Fibroblast of lung (primary cell): ENCODE measurements around the gene SGCA. TPM values are rescaled to one million over a fixed set of nuclear protein-coding genes. Genes with fewer than 3 reads are reported as not detected.

Experiments
- DNase-seq, 2 donors: peaks; one replicate each; pipeline versions ENCODE4 v3.0.0 to v3.0.0-alpha.2; 2010; ENCODE audit warnings: low read depth in 2 of 2
- H2AFZ ChIP-seq: 2 replicates; pipeline ENCODE4 v1.5.1; 2012; ENCODE audit warnings: low read length, control low read depth, inconsistent platforms
- H3K27ac ChIP-seq: 2 replicates; pipeline ENCODE4 v1.5.1; 2011; ENCODE audit warnings: low read length, control low read depth; ENCODE audit not compliant: insufficient read depth
- H3K27me3 ChIP-seq: 2 replicates; pipeline ENCODE4 v1.5.1; 2011; ENCODE audit warnings: mild to moderate bottlenecking, low read length; ENCODE audit not compliant: control insufficient read depth, insufficient read depth
- H3K36me3 ChIP-seq: 2 replicates; pipeline ENCODE4 v1.5.1; 2011; ENCODE audit warnings: low read length; ENCODE audit not compliant: control insufficient read depth, insufficient read depth
- H3K4me1 ChIP-seq: 2 replicates; pipeline ENCODE4 v1.5.1; 2011; ENCODE audit warnings: low read length; ENCODE audit not compliant: control insufficient read depth, insufficient read depth; ENCODE audit errors: extremely low read depth
- H3K4me2 ChIP-seq: 2 replicates; pipeline ENCODE4 v1.5.1; 2011; ENCODE audit warnings: low read length, control low read depth; ENCODE audit not compliant: insufficient read depth; ENCODE audit errors: extremely low read depth
- H3K4me3 ChIP-seq, 4 experiments: fragments of 200-600 bp in 1 of 4; sonication (generic) in 1 of 4; replicated peaks in 1 of 4; 2 replicates each; pipeline ENCODE4 v1.5.1; 2011 to 2016; ENCODE audit warnings: low read length in 4 of 4, low read depth in 3 of 4, mild to moderate bottlenecking in 3 of 4, control low read depth in 2 of 4, inconsistent platforms in 1 of 4, mixed read lengths in 1 of 4; ENCODE audit not compliant: insufficient read depth in 1 of 4; ENCODE audit errors: control extremely low read depth in 1 of 4
- H3K79me2 ChIP-seq: 2 replicates; pipeline ENCODE4 v1.5.1; 2012; ENCODE audit warnings: mild to moderate bottlenecking, low read length, inconsistent platforms; ENCODE audit not compliant: control insufficient read depth, insufficient read depth
- H3K9ac ChIP-seq: 2 replicates; pipeline ENCODE4 v1.5.1; 2011; ENCODE audit warnings: mild to moderate bottlenecking, low read length, control low read depth; ENCODE audit not compliant: insufficient read depth
- H3K9me3 ChIP-seq: 2 replicates; pipeline ENCODE4 v1.5.1; 2012; ENCODE audit warnings: low read depth, low read length; ENCODE audit not compliant: control insufficient read depth, insufficient read depth
- H4K20me1 ChIP-seq: 2 replicates; pipeline ENCODE4 v1.5.1; 2011; ENCODE audit warnings: low read length; ENCODE audit not compliant: control insufficient read depth, insufficient read depth; ENCODE audit errors: extremely low read depth
- EZH2 ChIP-seq: IDR thresholded peaks from 2 replicates; pipeline ENCODE4 v1.5.1; 2012; ENCODE audit warnings: low read length, control low read depth, mild to moderate bottlenecking; ENCODE audit errors: missing control alignments
- polyA plus RNA-seq, 2 donors: library from polyadenylated mRNA; depleted of rRNA in 1 of 2; stranded (reverse) in 1 of 2; unstranded in 1 of 2; fragments of >200 nt; gene quantifications; 2 replicates each; pipeline ENCODE4 v1.2.1, GENCODE V29; 2011 to 2012; ENCODE audit warnings: missing spikeins in 1 of 2
- total RNA-seq: library from RNA; depleted of rRNA; stranded (reverse); fragments of >200 nt; gene quantifications from 2 replicates; pipeline ENCODE4 v1.2.1, GENCODE V29; 2014
- TF ChIP-seq, protein P1 (sequence below), 2 donors: IDR thresholded peaks in 1 of 2; conservative IDR thresholded peaks in 1 of 2; 1 replicate in 1 of 2; 2 replicates in 1 of 2; pipeline ENCODE4 v1.5.1; 2011 to 2012; ENCODE audit warnings: low read length in 2 of 2, control low read depth in 1 of 2, inconsistent platforms in 1 of 2, low read depth in 1 of 2, mild to moderate bottlenecking in 1 of 2

SGCA gene
- total and polyA plus RNA-seq, 2 donors (not counting 1 experiment from before 2014, with no cell fraction given): 1.6 to 4.3 TPM

DNA sequence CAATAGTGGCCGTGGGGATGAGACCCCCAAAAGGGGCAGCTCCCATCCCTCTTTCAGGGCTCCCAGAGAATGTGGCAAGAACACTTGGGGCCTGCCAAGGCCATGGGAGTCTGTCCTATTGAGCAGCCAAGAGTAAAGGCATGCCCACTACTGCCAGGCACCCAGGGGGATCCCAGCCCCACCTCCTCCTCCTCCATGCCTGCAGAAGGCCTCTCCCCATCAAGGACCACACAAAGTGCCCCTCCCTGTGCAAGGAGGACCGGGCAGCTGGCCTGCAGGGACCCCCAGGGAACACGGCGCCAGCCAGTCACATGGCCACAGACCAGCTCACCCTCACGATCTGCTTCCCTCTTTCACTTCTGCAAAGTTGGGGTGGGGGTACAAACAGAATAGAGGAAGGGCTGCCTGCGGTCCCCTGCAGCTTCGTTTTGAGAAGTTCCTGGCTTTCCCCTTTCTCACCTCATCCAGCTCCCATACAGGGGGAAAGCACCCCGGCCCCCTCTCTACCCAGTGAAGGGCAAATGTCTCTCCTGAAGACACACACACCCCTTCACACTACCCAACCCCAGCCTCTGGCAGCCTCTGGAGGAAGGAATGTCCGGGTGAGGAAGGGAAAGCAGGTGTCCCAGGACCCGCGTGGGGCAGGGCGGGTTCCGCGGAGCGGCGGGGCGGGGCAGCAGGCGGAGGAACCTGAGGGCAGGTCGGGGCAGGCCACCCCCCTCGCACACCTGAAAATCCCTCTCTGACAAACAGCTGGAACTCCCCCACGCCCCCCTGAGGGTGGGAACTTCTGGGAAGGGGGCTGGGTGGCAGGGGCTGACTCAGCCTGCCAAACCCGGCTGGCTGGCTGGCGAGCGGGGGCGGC lies 17.3 kb upstream of the SGCA start:
- Histone ChIP-seq H3K9me3 (no peaks in the 10 kb centered on the region), H4K20me1 (no peaks in the 10 kb centered on the region), H3K4me3 (peak overlapping the region; percentile 72 to 84 (median 79)), H3K36me3 (peaks cover 9% of the 10 kb centered on the region), H2AFZ (no peak overlapping the region), H3K4me1 (peaks cover 26% of the 10 kb centered on the region), H3K79me2 (peaks cover 70% of the 10 kb centered on the region), H3K4me2 (peak overlapping the region; percentile 98), H3K27me3 (no peaks in the 10 kb centered on the region), H3K9ac (peak overlapping the region; percentile 65), H3K27ac (peak overlapping the region; percentile 60)
- peak in 1 of 2 donors; percentile 53 for DNase-seq
- no peak for TF ChIP-seq EZH2
- TF ChIP-seq, protein P1, sequence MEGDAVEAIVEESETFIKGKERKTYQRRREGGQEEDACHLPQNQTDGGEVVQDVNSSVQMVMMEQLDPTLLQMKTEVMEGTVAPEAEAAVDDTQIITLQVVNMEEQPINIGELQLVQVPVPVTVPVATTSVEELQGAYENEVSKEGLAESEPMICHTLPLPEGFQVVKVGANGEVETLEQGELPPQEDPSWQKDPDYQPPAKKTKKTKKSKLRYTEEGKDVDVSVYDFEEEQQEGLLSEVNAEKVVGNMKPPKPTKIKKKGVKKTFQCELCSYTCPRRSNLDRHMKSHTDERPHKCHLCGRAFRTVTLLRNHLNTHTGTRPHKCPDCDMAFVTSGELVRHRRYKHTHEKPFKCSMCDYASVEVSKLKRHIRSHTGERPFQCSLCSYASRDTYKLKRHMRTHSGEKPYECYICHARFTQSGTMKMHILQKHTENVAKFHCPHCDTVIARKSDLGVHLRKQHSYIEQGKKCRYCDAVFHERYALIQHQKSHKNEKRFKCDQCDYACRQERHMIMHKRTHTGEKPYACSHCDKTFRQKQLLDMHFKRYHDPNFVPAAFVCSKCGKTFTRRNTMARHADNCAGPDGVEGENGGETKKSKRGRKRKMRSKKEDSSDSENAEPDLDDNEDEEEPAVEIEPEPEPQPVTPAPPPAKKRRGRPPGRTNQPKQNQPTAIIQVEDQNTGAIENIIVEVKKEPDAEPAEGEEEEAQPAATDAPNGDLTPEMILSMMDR (conservative IDR thresholded peaks at IDR 0.05 in 1 of 2, IDR thresholded peaks at IDR 0.05 in 1 of 2; ENCODE audit: low read depth in 1 of 2, low read length in 2 of 2): peak; percentile 9 to 31

GRCh38 chr17:50149091-50149416 lies 16.8 kb upstream of the SGCA start:
- Histone ChIP-seq H3K79me2 (peaks cover 64% of the 10 kb centered on the region), H2AFZ (no peak overlapping the region), H3K4me1 (peaks cover 28% of the 10 kb centered on the region), H3K36me3 (peaks cover 7% of the 10 kb centered on the region), H3K9me3 (no peaks in the 10 kb centered on the region), H4K20me1 (no peaks in the 10 kb centered on the region), H3K4me2 (peak overlapping the region; percentile 85), H3K27me3 (no peaks in the 10 kb centered on the region), H3K4me3 (peak overlapping the region; percentile 59 to 90 (median 81)), H3K27ac (peak overlapping the region; percentile 79), H3K9ac (peak overlapping the region; percentile 83)
- TF ChIP-seq, protein P1 (conservative IDR thresholded peaks at IDR 0.05 in 1 of 2, IDR thresholded peaks at IDR 0.05 in 1 of 2; ENCODE audit: low read depth in 1 of 2, low read length in 2 of 2): no peak
- TF ChIP-seq EZH2: no peak
- DNase-seq: no peak

DNA sequence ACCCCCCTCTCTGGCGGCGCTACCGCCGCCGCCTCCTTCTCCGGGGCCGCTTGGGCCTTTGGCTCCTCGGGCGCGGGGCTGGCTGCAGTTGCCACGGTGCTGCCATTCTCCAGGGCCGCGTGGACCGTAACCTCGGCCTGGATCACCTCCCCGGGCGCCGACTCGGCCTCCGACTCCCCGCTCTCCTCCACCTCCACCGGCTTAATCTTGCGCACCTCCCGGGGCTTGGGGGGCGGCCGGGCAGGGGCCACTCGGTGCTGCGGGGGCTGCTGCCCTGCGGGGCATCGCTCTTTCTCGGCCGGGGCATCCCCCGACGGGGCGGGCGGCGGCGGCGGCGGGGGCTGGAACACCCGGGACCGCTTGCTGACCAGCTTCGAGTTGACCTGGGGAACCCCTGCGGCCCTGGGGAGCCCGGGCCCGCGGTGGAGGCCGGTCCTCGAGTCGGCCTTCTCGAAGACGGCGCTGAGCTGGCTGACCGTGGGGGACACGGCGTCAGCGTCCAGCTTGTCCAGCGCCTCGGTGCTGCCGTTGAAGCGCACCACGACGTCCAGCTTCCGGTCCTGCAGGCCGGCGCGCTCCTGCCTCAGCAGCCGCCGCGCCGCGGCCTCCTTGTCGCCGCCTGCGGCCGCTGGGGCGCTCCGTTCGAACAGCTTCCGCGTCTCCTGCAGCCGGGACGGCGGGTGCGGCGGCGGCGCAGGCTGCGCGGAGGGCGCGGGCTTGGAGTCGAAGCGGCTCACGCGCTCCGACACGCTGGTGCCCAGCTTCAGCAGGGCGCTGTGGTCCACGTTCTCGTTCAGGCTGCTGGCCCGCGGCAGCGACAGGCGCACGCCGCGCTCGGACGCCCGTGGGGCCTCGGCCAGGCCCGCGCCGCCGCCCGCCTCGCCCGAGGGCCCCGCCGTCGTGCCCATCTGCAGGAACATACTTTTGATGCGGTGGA lies 16.1 kb upstream of the SGCA start:
- Histone ChIP-seq H3K9me3 (no peaks in the 10 kb centered on the region), H2AFZ (no peak overlapping the region), H3K9ac (peak overlapping the region; percentile 83), H3K4me3 (peak overlapping the region; percentile 68 to 90 (median 81)), H4K20me1 (no peaks in the 10 kb centered on the region), H3K27me3 (no peaks in the 10 kb centered on the region), H3K4me1 (peaks cover 30% of the 10 kb centered on the region), H3K79me2 (peaks cover 60% of the 10 kb centered on the region), H3K27ac (peak overlapping the region; percentile 79), H3K36me3 (peaks cover 3% of the 10 kb centered on the region), H3K4me2 (peak overlapping the region; percentile 85)
- no peak for TF ChIP-seq EZH2
- TF ChIP-seq, protein P1 (conservative IDR thresholded peaks at IDR 0.05 in 1 of 2, IDR thresholded peaks at IDR 0.05 in 1 of 2; ENCODE audit: low read depth in 1 of 2, low read length in 2 of 2): no peak
- DNase-seq: peak; percentile 49 to 67
